ENCODE data around the gene TESPA1. TPM values are rescaled to one million over a fixed set of nuclear protein-coding genes. Genes with fewer than 3 reads are reported as not detected.

TESPA1 gene, protein sequence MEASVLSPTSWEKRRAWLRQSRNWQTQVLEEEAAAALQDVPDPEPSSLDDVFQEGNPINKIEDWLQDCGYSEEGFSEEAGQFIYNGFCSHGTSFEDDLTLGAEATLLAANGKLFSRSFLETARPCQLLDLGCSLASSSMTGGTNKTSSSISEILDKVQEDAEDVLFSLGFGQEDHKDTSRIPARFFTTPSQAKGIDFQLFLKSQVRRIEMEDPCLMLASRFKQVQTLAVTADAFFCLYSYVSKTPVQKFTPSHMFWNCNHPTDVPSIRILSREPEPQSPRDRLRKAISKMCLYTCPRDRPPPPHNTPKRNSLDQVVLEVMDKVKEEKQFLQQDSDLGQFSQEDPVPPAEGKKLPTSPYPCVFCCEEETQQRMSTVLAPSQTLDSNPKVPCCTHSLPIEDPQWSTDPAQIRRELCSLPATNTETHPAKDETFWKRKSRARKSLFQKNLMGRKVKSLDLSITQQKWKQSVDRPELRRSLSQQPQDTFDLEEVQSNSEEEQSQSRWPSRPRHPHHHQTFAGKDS
- total RNA-seq = 5.0 TPM
- long read RNA-seq, partial matches to known transcripts = 0 of 2 reads
- long read RNA-seq, other reads (novel, unspliced or antisense) = 2 of 2 reads

DNA sequence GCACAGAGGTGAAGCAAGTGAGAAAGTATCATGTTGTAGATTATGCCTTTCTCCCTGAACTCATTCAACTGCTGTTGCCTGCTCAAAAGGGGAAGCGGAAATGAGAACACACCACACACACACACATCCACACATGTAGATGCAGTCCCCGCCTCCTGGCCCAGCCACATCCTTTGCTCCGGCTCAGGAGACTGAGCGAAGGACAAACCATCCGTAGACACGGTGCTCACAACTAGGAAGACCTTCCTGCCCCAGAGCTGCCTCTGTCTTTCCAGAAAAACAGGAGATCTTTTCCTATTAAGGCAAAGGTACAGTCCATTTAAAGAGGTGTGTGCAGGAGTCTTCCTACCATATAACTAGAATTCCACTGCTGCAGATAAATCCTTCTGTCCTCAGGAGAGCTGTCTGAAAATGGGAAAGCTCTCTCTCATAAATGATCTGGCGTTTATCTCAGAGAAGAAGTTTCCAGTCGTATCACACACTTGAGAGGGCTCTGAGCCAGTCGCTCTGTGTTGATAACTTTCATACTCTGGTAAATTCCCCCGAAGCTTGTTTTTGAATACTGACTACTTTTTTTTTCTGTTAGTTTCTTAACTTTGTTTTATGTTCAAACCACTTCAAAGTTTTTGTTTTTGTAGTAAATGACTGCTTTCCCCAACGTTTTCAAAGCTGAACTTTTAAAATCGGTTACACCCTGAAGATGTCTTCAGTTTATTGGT lies at the start of gene TESPA1:
Gene TESPA1, minus strand, starts transcription at position 105 of the 719 bp plus-strand sequence. CDS start 10,200 bp downstream, outside the sequence.
- no peaks in the 10 kb centered on the region for H3K4me1 ChIP-seq
- peak within 1 kb of the TSS; percentile 9 for H3K27ac ChIP-seq
- H3K36me3 ChIP-seq = no peaks in the 10 kb centered on the region
- ATAC-seq = peak; percentile 83 to 91
- peak within 1 kb of the TSS; percentile 30 for H3K4me3 ChIP-seq
- no peaks in the 10 kb centered on the region for H3K9me3 ChIP-seq
- TF ChIP-seq, protein P1, sequence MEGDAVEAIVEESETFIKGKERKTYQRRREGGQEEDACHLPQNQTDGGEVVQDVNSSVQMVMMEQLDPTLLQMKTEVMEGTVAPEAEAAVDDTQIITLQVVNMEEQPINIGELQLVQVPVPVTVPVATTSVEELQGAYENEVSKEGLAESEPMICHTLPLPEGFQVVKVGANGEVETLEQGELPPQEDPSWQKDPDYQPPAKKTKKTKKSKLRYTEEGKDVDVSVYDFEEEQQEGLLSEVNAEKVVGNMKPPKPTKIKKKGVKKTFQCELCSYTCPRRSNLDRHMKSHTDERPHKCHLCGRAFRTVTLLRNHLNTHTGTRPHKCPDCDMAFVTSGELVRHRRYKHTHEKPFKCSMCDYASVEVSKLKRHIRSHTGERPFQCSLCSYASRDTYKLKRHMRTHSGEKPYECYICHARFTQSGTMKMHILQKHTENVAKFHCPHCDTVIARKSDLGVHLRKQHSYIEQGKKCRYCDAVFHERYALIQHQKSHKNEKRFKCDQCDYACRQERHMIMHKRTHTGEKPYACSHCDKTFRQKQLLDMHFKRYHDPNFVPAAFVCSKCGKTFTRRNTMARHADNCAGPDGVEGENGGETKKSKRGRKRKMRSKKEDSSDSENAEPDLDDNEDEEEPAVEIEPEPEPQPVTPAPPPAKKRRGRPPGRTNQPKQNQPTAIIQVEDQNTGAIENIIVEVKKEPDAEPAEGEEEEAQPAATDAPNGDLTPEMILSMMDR (IDR thresholded peaks at IDR 0.05) = no peak
- intact Hi-C loops (cut with DNase I) = no loop called here
- H3K27me3 ChIP-seq (ENCODE audit: low read depth) = no peaks in the 10 kb centered on the region
- peak; percentile 79 for DNase-seq

DNA sequence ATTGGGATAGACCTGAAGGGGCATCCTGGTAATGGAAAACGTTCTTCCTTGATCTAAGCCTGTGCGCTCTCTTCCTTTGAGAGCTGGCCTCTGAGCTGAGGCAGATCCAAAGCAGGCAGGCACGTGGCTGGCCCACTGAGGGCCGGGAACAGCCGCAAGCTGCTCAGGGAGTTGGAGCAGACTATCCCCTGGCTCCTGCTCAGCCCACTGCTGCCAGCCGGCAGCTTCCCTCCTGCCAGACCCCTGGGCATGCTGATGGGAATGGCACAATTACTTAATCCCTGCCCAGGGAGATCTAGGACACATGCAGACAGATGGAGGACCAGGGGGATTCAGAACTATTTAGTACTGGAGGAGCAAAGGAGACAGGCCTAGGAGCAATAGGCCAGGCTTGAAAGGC lies 49.7 kb upstream of the TESPA1 start:
- Histone ChIP-seq H3K27ac (no peak overlapping the region), H3K4me3 (no peak overlapping the region), H3K4me1 (no peaks in the 10 kb centered on the region), H3K9me3 (no peaks in the 10 kb centered on the region), H3K36me3 (no peaks in the 10 kb centered on the region), H3K27me3 (ENCODE audit: low read depth) (no peaks in the 10 kb centered on the region)
- TF ChIP-seq, protein P1 (IDR thresholded peaks at IDR 0.05) = no peak
- no peak for ATAC-seq
- intact Hi-C loops (cut with DNase I) = no loop called here
- no peak for DNase-seq

DNA sequence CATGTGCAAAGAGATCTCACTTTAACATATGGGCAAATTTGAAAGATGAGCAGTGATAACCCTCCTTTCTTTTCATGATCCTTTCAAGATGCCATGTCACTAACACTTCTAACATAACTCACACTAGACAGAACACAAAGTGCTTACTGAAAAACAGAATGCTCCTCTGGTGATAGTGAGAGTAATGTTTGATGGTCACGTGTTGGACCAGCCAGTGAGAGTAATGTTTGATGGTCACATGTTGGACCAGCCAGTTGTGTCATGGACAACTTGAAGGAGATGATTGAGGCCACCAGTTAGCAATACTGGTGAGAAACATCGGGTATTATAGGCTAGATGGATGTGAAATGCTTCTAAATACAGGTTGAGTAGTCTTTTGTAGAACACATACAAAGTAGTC lies 40.9 kb upstream of the TESPA1 start:
- Histone ChIP-seq H3K36me3 (no peaks in the 10 kb centered on the region), H3K27me3 (ENCODE audit: low read depth) (peaks cover 6% of the 10 kb centered on the region), H3K27ac (no peak overlapping the region), H3K4me1 (no peaks in the 10 kb centered on the region), H3K4me3 (no peak overlapping the region), H3K9me3 (no peaks in the 10 kb centered on the region)
- DNase-seq = no peak
- intact Hi-C loops (cut with DNase I) = no loop called here
- TF ChIP-seq, protein P1 (IDR thresholded peaks at IDR 0.05) = no peak
- ATAC-seq = no peak

DNA sequence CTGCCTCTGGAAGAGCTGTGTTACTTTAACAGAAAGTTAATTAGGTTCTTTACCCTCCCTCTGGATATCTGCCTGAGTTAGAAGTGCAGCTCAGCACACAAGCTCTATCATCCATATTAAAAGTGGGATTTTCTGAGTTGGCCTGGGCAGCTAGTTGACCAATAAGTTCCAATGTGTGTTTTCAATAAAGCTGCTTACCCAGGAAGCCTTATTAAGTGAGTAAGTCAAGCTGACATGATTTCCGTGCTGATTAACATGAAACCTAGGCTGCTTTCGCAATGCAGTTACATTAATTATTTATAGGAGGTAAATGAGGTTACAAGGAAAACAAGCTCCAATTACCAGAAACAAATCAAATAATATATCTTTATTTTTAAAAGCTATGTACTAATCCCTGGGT lies 40.0 kb upstream of the TESPA1 start:
- Histone ChIP-seq H3K4me1 (no peaks in the 10 kb centered on the region), H3K4me3 (no peak overlapping the region), H3K27me3 (ENCODE audit: low read depth) (peaks cover 15% of the 10 kb centered on the region), H3K9me3 (no peaks in the 10 kb centered on the region), H3K27ac (no peak overlapping the region), H3K36me3 (no peaks in the 10 kb centered on the region)
- TF ChIP-seq, protein P1 (IDR thresholded peaks at IDR 0.05) = no peak
- intact Hi-C loops (cut with DNase I) = no loop called here
- ATAC-seq (no peak), DNase-seq (no peak)

DNA sequence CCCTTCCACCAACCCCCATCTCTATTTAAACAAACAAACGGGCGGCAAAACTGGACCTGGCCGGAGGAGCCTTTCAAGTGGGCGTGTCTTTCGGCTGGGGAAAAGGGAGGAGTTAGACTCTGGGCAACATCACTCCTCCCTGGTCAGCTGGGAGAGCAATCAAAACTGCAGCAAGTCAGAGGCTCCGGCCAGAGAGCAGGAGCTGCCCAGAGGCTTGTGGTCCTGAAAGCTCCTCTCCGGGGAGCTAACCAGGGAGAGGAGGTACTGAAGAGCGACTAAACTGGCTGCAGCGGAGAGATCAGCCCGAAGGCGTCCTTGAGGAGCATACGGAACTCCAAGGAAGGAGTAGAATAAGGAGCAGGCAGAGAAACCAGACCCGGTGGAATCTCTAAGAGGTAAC lies 35.2 kb upstream of the TESPA1 start, which contains the start of gene NEUROD4:
Gene NEUROD4, plus strand, starts transcription at position 191 of the 400 bp plus-strand sequence. CDS start 6,466 bp downstream, outside the sequence.
- H3K27me3 ChIP-seq (ENCODE audit: low read depth) = peaks cover 36% of the 10 kb centered on the region

More for the DNA sequence above, 35.2 kb upstream of the TESPA1 start, which contains the start of gene NEUROD4:
- TF ChIP-seq, protein P1 (IDR thresholded peaks at IDR 0.05) = no peak
- Histone ChIP-seq H3K36me3 (no peaks in the 10 kb centered on the region), H3K9me3 (no peaks in the 10 kb centered on the region), H3K4me3 (no peak within 1 kb of the TSS), H3K27ac (no peak within 1 kb of the TSS), H3K4me1 (no peaks in the 10 kb centered on the region)
- DNase-seq (peak; percentile 53), ATAC-seq (peak; percentile 91 to 95)
- intact Hi-C loops (cut with DNase I) = no loop called here

Data from lower lobe of right lung (tissue), 2 donors.